ENCODE data around the gene LRG1. TPM values are rescaled to one million over a fixed set of nuclear protein-coding genes. Genes with fewer than 3 reads are reported as not detected.

LRG1 gene
- total and polyA plus RNA-seq, 2 of the 13 experiments (the other 11 are each of a cell fraction or from before 2014, with no cell fraction given), result 12.0 to 39.3 TPM

- no peak for TF ChIP-seq ZNF713 (CRISPR knock-in tag; IDR thresholded peaks at IDR 0.05)
- no peak; the same call in 1 of the 2 replicates for TF ChIP-seq ZNF749 (CRISPR knock-in tag; IDR thresholded peaks at IDR 0.05; ENCODE audit: borderline replicate concordance)
- TF ChIP-seq, protein P1, sequence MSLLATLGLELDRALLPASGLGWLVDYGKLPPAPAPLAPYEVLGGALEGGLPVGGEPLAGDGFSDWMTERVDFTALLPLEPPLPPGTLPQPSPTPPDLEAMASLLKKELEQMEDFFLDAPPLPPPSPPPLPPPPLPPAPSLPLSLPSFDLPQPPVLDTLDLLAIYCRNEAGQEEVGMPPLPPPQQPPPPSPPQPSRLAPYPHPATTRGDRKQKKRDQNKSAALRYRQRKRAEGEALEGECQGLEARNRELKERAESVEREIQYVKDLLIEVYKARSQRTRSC (CRISPR knock-in tag; IDR thresholded peaks at IDR 0.05; ENCODE audit: low read depth), result no peak
- no peak for TF ChIP-seq ZNF558 (CRISPR knock-in tag; IDR thresholded peaks at IDR 0.05; ENCODE audit: borderline replicate concordance)
- peak; percentile 63 for TF ChIP-seq CBX1 (IDR thresholded peaks at IDR 0.05; ENCODE audit: low read depth)
- TF ChIP-seq MBNL3 (CRISPR knock-in tag; conservative IDR thresholded peaks at IDR 0.05), result no peak
- no peak for TF ChIP-seq ZNF652 (CRISPR knock-in tag; IDR thresholded peaks at IDR 0.05; ENCODE audit: borderline replicate concordance, low read depth)
- TF ChIP-seq NFE2 (CRISPR knock-in tag; IDR thresholded peaks at IDR 0.05), result no peak
- no peak for TF ChIP-seq ZNF460 (CRISPR knock-in tag; IDR thresholded peaks at IDR 0.05; ENCODE audit: borderline replicate concordance)
- TF ChIP-seq, protein P2, sequence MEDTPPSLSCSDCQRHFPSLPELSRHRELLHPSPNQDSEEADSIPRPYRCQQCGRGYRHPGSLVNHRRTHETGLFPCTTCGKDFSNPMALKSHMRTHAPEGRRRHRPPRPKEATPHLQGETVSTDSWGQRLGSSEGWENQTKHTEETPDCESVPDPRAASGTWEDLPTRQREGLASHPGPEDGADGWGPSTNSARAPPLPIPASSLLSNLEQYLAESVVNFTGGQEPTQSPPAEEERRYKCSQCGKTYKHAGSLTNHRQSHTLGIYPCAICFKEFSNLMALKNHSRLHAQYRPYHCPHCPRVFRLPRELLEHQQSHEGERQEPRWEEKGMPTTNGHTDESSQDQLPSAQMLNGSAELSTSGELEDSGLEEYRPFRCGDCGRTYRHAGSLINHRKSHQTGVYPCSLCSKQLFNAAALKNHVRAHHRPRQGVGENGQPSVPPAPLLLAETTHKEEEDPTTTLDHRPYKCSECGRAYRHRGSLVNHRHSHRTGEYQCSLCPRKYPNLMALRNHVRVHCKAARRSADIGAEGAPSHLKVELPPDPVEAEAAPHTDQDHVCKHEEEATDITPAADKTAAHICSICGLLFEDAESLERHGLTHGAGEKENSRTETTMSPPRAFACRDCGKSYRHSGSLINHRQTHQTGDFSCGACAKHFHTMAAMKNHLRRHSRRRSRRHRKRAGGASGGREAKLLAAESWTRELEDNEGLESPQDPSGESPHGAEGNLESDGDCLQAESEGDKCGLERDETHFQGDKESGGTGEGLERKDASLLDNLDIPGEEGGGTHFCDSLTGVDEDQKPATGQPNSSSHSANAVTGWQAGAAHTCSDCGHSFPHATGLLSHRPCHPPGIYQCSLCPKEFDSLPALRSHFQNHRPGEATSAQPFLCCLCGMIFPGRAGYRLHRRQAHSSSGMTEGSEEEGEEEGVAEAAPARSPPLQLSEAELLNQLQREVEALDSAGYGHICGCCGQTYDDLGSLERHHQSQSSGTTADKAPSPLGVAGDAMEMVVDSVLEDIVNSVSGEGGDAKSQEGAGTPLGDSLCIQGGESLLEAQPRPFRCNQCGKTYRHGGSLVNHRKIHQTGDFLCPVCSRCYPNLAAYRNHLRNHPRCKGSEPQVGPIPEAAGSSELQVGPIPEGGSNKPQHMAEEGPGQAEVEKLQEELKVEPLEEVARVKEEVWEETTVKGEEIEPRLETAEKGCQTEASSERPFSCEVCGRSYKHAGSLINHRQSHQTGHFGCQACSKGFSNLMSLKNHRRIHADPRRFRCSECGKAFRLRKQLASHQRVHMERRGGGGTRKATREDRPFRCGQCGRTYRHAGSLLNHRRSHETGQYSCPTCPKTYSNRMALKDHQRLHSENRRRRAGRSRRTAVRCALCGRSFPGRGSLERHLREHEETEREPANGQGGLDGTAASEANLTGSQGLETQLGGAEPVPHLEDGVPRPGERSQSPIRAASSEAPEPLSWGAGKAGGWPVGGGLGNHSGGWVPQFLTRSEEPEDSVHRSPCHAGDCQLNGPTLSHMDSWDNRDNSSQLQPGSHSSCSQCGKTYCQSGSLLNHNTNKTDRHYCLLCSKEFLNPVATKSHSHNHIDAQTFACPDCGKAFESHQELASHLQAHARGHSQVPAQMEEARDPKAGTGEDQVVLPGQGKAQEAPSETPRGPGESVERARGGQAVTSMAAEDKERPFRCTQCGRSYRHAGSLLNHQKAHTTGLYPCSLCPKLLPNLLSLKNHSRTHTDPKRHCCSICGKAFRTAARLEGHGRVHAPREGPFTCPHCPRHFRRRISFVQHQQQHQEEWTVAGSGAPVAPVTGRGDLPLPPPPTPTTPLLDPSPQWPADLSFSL (CRISPR knock-in tag; IDR thresholded peaks at IDR 0.05), result no peak
- TF ChIP-seq, protein P3, sequence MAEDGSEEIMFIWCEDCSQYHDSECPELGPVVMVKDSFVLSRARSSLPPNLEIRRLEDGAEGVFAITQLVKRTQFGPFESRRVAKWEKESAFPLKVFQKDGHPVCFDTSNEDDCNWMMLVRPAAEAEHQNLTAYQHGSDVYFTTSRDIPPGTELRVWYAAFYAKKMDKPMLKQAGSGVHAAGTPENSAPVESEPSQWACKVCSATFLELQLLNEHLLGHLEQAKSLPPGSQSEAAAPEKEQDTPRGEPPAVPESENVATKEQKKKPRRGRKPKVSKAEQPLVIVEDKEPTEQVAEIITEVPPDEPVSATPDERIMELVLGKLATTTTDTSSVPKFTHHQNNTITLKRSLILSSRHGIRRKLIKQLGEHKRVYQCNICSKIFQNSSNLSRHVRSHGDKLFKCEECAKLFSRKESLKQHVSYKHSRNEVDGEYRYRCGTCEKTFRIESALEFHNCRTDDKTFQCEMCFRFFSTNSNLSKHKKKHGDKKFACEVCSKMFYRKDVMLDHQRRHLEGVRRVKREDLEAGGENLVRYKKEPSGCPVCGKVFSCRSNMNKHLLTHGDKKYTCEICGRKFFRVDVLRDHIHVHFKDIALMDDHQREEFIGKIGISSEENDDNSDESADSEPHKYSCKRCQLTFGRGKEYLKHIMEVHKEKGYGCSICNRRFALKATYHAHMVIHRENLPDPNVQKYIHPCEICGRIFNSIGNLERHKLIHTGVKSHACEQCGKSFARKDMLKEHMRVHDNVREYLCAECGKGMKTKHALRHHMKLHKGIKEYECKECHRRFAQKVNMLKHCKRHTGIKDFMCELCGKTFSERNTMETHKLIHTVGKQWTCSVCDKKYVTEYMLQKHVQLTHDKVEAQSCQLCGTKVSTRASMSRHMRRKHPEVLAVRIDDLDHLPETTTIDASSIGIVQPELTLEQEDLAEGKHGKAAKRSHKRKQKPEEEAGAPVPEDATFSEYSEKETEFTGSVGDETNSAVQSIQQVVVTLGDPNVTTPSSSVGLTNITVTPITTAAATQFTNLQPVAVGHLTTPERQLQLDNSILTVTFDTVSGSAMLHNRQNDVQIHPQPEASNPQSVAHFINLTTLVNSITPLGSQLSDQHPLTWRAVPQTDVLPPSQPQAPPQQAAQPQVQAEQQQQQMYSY (CRISPR knock-in tag; IDR thresholded peaks at IDR 0.05), result peak; percentile 84; the same call in 1 of the 2 replicates
- no peak for TF ChIP-seq ZBTB21 (CRISPR knock-in tag; IDR thresholded peaks at IDR 0.05)
- no peak; the same call in none of the 2 replicates for TF ChIP-seq TFE3 (CRISPR knock-in tag; IDR thresholded peaks at IDR 0.05)
- peak; percentile 9; the same call in 1 of the 2 replicates for TF ChIP-seq CEBPB (IDR thresholded peaks at IDR 0.05; ENCODE audit: borderline replicate concordance, low read depth, low read length)
Observed at GRCh38 chr19:4539693-4540581, at the start of gene LRG1 (continued).
